Measurements from ENCODE around the gene MIA.

GRCh38 chr19:40776364-40776763, 1.0 kb downstream of the MIA start:
- TF ChIP-seq CTCF (IDR thresholded peaks at IDR 0.05) (no peak), EZH2 (IDR thresholded peaks at IDR 0.05) (no peak)

Data from neural progenitor cell (in vitro differentiated cells).